GM19025 (cell line): ENCODE data around the gene PTPRD.

Experiments used
- ATAC-seq: cut with Tn5 transposase; IDR thresholded peaks from one replicate; pipeline ENCODE4 v1.9.1; 2021; ENCODE audit warnings: mild to moderate bottlenecking, low read depth, moderate library complexity; ENCODE audit not compliant: unreplicated experiment

PTPRD gene

DNA sequence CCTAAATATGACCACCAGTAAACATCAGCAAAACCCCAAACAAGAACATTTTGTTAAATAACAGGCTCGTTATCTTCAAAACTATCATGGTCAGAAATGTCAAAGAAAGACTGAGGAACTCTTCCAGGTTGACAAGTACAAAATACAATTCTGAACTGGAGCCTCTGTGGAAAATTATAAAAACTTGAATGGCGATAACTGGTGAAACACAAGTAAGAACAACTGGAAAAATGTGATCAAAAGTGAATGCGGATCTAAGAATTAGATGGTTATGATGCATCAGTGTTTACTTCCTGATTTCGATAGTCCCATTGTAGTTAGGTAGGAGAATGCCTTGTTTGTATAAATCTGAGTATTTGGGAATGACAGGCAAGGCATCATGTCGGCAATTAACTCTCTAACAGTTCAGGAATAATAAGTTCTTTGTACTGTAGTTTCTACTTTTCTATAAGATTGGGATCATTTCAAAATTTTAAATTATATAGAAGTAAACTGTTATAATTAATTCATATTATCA, 2073.1 kb downstream of the PTPRD start:
- no peak for ATAC-seq

DNA sequence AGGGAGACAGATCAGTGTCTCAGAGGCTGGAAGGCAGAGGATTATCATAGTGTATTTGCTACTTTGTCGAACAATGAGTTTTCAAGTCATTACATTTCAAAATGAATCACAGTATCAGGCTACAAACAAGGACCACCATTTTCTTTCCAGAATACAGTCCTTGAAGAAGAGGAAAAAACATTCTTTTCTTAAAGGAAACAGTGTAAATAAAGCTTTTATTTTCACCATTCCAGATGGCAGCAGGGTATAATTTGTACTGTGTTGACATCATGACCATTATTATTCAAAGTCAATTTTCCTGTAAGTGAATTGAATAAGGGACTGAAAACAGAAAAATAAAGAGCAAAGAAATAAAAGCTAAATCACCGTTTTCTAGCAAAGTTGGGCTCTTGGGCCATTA, 2076.0 kb downstream of the PTPRD start:
- ATAC-seq: no peak

DNA sequence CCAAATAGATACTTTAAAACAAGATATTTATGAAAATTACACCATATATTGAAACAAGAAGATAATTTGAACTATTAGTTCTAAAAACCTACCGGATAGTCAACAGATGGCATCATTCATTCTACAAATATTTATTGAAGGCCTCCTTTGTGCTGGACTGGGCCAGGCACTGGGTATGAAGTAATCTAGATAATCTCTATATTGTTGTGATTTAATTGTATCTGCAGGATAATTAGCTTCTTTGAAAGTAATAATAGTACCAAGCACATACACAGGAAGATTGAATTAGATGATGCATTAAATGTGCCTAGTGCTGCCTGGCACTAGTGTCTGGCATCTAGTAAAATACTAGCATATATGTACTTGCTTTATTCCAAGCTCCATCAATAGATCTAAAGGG, 2078.0 kb downstream of the PTPRD start:
- ATAC-seq: no peak

DNA sequence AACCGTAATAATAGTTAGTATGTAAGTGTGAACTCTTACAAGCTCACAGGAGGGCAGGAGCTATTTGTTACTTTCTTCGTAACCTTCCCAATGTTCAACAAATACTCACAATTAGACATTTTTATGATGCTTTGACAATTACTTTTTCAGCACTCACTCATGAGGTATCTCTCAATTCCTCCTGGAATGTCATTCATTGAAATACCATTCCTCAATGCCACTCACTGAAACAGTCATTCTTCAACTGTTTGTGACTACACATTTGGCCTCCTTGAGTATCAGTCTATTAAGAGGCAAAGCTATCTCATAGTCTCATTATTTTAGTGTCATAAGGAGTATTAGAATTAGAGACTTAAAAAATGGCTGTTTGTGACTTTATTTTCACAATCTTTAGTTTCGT, 2079.1 kb downstream of the PTPRD start:
- ATAC-seq: no peak

DNA sequence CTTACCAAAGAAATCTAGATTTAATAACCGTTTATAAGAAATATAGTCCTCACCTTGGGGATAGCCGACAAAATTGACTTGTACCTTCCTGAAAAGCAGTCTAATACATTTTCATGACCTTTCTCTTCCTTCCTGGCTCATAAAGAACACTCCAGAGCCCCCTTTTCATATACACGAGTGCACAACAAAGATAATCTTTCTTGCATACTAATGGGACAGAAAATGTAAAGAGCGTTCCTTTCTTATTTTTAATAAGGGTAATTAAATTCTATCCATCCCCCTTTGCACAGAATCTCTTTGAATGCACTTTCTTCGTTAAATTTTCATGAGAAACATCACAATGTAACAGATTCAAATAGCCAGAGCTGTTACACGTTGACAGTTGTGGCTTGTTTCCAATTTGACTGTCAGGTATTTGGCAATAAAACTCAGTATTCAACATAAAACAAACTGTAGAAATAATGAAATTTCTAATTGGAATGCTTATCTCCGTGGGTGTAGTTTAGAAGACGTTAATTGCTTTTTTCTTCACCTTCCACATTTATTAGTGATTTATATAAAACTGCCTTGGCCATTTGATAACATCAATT, 2080.9 kb downstream of the PTPRD start:
- no peak for ATAC-seq

DNA sequence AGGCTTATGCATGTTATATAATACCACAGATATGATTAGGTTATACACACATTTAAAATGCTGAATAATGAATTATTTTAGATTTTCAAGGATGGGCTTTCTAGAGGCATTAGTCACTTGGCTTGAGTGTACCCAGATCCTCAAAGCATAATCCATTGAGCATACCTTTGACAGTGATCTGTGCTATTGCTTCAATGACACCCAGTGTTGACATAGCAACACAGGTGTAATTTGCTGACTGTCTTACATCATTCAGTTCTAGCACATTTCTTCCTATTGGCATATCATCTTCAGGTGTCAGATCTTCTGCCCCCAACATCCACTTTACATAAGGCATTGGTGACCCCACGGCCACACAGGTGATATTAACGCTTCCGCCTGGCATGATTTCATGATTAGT, 2091.7 kb downstream of the PTPRD start:
- no peak for ATAC-seq

DNA sequence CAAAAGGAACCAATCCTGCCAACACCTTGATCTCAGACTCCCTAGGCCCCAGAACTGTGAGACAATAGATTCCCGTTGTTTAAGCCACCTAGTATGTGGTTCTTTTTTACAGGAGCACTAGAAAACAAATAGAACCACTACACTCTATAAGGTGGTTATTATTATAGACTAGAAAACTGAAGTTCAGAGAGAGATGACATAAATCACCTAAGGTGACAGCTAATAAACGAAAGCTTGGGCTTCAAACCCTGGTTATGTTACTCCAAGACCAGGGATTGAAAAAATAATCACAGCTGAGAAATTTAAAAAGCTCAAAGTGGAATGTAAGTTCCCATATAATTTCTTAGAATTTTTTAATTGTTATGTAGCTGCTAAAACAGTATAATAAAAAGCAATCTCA, 2097.1 kb downstream of the PTPRD start:
- ATAC-seq: no peak

- ATAC-seq: no peak
Observed at GRCh38 chr9:8514760-8515159, 2098.0 kb downstream of the PTPRD start.

DNA sequence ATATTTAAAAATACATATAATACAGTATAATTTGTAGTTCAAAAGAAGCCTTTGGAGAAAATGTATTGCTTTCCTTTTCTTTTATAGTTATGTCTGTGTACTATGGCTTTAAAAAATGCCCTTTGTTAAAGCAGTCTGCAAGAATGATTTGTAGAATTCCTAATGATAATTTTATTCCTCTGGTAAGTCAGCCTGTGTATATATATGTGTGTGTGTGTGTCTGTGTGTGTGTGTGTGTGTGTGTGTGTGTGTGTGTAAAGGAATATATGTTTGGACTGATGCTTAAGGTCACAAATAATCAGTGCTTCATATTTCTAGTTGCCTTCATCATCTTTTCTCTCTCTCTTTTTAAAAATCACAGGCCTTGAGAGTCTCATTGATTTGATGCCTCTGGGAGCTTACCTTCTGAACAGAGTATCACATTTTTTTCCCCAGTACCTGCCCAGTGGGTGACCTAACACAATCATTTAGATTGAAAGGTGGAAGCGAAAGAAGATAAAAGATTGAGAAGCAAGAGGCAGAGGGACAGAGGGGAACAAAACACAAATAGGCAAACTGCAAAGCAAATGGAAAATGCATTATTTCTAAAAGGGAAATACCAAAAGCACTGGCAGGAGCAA, 2104.0 kb downstream of the PTPRD start:
- no peak for ATAC-seq

- no peak for ATAC-seq
Observed at GRCh38 chr9:8494571-8494970, 2118.2 kb downstream of the PTPRD start.

DNA sequence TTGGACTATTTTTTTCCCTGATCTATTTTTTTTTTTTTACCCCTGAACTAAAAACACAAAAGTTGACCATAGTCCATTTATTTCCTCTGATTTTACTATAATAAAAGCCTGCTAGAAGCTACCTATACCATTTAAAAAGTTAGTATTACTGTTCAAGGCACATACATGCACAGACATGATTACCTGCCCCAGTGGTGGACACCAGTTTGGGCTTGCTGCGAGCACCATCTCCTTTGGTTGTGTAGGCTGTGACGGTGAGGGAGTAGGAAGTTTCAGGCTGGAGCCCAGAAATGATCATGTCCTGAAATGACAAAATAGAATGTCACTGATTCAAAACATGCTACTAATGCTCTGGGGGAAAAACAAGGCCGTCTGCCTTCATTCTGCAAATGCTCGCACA, 2120.1 kb downstream of the PTPRD start:
- ATAC-seq: no peak

DNA sequence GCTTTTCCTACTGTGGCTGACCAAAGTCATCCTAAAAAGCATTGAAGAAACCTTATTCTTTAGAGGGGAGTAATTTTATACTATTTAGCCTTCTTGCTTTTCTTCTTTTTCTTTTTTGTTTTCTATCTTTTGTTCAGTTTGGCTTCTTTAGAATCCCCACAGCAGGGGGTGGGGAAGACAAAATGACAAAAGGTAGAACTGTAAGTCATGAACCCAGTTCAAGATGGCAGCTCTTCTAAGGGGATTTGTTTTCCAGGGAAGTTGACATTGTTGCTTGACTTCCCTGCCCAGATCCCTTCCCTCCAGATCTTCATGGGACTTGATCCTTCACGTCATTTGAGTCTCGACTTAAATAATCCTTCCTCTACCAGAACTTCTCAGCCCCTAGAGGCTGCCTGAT, 2120.8 kb downstream of the PTPRD start:
- no peak for ATAC-seq

GRCh38 chr9:8491563-8491962, 2121.2 kb downstream of the PTPRD start:
- no peak for ATAC-seq

- ATAC-seq: no peak
Observed at GRCh38 chr9:8489835-8490234, 2123.0 kb downstream of the PTPRD start.

- no peak for ATAC-seq
Observed at GRCh38 chr9:8486095-8486494, 2126.7 kb downstream of the PTPRD start.

DNA sequence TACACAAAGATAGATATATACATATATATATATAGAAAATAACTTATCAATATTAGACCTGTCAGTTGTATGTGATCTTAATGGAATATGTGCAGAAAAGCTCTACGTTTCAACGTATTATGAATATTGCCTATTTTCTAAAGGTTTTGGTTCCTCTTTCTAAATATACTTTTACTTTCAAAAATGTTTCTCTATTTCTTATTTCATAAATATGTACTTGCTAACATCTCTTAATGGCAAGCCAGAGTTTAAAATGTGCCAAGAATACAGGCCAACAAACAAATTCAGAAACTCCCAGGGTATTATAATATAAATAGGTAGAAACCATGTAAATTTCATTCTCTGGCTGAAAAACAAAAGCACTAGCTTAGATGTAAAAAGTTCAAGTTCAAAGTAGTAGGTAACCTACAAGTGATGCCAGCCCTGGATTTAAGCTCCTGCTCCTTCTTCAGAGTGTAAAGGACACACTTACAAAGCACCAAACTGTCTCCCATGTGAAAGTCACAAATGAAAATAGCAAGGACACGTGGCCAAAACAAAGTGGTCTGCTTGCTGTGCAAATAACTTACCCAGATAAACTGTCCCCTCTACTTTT, 2128.1 kb downstream of the PTPRD start:
- no peak for ATAC-seq

- ATAC-seq: no peak
Observed at GRCh38 chr9:8477450-8477849, 2135.4 kb downstream of the PTPRD start.

GRCh38 chr9:8474937-8475336, 2137.9 kb downstream of the PTPRD start:
- ATAC-seq: no peak

GRCh38 chr9:8473244-8474020, 2139.4 kb downstream of the PTPRD start:
- ATAC-seq: no peak

DNA sequence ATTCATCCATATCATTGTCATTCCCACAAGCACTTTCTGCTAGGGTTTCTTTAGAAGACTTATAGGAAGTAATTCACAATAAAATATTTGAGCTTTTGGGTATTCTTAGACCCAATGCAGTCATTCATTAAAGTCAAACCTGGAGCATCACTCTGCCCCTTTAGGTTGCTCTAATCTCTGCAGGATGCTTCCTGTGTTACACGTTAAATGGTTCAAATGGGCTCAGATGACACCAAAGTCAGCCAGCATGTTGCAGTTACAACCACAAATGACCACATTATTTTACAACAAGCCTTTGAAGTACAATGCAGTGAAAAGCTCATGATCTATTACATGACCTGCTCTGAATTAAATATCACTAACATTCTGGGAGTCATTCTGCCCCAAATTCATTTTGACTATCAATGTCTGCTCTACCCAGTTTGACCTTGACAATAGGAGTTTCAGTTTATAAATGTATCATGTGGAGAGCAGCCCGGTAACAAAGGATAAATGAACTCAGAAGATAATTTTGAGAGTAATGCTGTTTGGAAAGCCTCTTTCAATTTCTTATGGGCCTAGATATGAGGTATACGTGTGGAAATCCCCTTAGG, 2144.7 kb downstream of the PTPRD start:
- no peak for ATAC-seq

- ATAC-seq: no peak
Observed at GRCh38 chr9:8457816-8458215, 2155.0 kb downstream of the PTPRD start.
